Measurements from ENCODE around the gene RPL4. TPM values are rescaled to one million over a fixed set of nuclear protein-coding genes. Genes with fewer than 3 reads are reported as not detected.

The RPL4 gene
- total and polyA plus RNA-seq, 2 donors (not counting 1 experiment from before 2014, with no cell fraction given): 2,546 to 2,691 TPM

- H3K27ac Mint-ChIP-seq: no peak overlapping the region
- CTCF ChIA-PET: no interaction called here
- Histone ChIP-seq H3K4me3 (ENCODE audit: control extremely low read depth in 1 of 5, extremely low read depth in 1 of 5, insufficient read depth in 1 of 5, low read depth in 2 of 5, low read length in 4 of 5) (no peak overlapping the region), H3K4me2 (replicated peaks; ENCODE audit: low read depth, low read length, poor library complexity, severe bottlenecking) (no peak overlapping the region), H3K36me3 (replicated peaks in 1 of 2; ENCODE audit: control extremely low read depth in 1 of 2, control insufficient read depth in 1 of 2, extremely low read depth in 1 of 2, insufficient read depth in 2 of 2, low read length in 1 of 2) (peaks cover 0 to 7% of the 10 kb centered on the region in 2 experiments), H3K9me3 (ENCODE audit: control extremely low read depth in 1 of 3, control insufficient read depth in 2 of 3, insufficient read depth in 1 of 3, low read length in 2 of 3) (no peaks in the 10 kb centered on the region), H3K4me1 (ENCODE audit: control insufficient read depth in 2 of 2, insufficient read depth in 2 of 2, low read length in 2 of 2) (peaks cover 11 to 17% of the 10 kb centered on the region in 2 donors), H3K27ac (ENCODE audit: low read length in 2 of 2) (no peak overlapping the region), H3K27me3 (replicated peaks in 1 of 4; ENCODE audit: control extremely low read depth in 1 of 4, control insufficient read depth in 3 of 4, insufficient read depth in 4 of 4, low read length in 3 of 4) (no peaks in the 10 kb centered on the region), H2AFZ (ENCODE audit: insufficient read depth, low read depth, low read length, poor library complexity, severe bottlenecking) (no peak overlapping the region), H3K9ac (ENCODE audit: low read length) (no peak overlapping the region), H4K20me1 (ENCODE audit: control insufficient read depth, insufficient read depth, low read length, poor library complexity, severe bottlenecking) (no peaks in the 10 kb centered on the region), H3K79me2 (ENCODE audit: control insufficient read depth, insufficient read depth, low read length) (no peaks in the 10 kb centered on the region)
- no peaks in the 10 kb centered on the region for H3K9me3 Mint-ChIP-seq (ENCODE audit: insufficient read depth)
- 100% methylated on average over 1 of the region's 2 CpGs for WGBS (ENCODE audit: insufficient coverage)
- DNase-seq (no peak), ATAC-seq (ENCODE audit: low read depth) (no peak)
- intact Hi-C loops (cut with micrococcal nuclease): no loop called here
- peaks cover 16% of the 10 kb centered on the region for H3K4me1 Mint-ChIP-seq
- no peaks in the 10 kb centered on the region for H3K27me3 Mint-ChIP-seq
- TF ChIP-seq, protein P1, sequence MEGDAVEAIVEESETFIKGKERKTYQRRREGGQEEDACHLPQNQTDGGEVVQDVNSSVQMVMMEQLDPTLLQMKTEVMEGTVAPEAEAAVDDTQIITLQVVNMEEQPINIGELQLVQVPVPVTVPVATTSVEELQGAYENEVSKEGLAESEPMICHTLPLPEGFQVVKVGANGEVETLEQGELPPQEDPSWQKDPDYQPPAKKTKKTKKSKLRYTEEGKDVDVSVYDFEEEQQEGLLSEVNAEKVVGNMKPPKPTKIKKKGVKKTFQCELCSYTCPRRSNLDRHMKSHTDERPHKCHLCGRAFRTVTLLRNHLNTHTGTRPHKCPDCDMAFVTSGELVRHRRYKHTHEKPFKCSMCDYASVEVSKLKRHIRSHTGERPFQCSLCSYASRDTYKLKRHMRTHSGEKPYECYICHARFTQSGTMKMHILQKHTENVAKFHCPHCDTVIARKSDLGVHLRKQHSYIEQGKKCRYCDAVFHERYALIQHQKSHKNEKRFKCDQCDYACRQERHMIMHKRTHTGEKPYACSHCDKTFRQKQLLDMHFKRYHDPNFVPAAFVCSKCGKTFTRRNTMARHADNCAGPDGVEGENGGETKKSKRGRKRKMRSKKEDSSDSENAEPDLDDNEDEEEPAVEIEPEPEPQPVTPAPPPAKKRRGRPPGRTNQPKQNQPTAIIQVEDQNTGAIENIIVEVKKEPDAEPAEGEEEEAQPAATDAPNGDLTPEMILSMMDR (IDR thresholded peaks at IDR 0.05): no peak
- TF ChIP-seq EZH2 (IDR thresholded peaks at IDR 0.05; ENCODE audit: borderline replicate concordance, insufficient read depth, low read depth, low read length, poor library complexity, severe bottlenecking): no peak
- POLR2A ChIA-PET: no interaction called here
- H3K4me3 Mint-ChIP-seq: no peak overlapping the region
These were observed 30.5 kb downstream of the RPL4 start for GRCh38 chr15:66474135-66474534.

DNA sequence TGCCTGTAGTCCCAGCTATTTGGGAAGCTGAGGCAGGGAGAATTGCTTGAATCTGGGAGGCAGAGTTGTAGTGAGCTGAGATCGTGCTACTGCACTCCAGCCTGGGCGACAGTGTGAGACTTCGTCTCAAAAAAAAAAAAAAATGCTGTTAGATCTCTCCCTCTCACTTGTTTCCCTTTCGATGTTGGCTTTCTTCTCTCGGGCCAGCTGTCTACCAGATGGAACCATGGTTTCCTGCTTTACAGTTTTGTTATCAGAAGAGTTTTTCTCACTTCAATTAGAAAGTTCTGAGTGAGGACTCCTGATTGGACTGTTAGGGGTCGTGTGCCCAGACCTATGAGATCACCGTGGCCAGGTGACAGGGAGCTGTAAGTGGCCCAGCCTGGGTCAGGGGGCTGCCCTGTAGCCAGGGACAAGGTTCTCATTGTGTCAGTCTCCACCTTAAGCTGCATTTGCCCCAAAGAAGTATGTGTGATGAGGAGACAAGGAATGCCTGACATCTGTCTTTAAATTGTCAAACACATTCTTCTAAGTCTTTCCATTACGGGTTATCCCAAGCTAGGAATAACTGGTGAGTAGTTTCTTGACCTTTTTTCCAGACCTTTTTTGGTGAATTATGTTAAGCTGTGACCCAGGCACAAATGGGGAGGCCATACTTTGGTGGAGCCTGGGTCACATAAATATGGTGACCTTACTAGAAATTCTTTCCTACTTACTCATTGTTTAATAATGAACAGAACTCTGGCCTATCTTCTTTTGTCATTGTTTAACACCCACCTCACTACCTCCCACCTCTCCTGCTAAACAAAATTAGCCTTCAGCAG is 32.3 kb downstream of the RPL4 start:
- no peaks in the 10 kb centered on the region for H3K27me3 Mint-ChIP-seq

More for the DNA sequence above, 32.3 kb downstream of the RPL4 start:
- Histone ChIP-seq H3K27ac (ENCODE audit: low read length in 2 of 2) (peak overlapping the region; percentile 46 to 56), H4K20me1 (ENCODE audit: control insufficient read depth, insufficient read depth, low read length, poor library complexity, severe bottlenecking) (no peaks in the 10 kb centered on the region), H3K4me1 (ENCODE audit: control insufficient read depth in 2 of 2, insufficient read depth in 2 of 2, low read length in 2 of 2) (peaks cover 11 to 17% of the 10 kb centered on the region in 2 donors), H3K4me3 (ENCODE audit: control extremely low read depth in 1 of 5, extremely low read depth in 1 of 5, insufficient read depth in 1 of 5, low read depth in 2 of 5, low read length in 4 of 5) (peak overlapping the region in 1 of 5 experiments; percentile 15), H3K79me2 (ENCODE audit: control insufficient read depth, insufficient read depth, low read length) (no peaks in the 10 kb centered on the region), H3K4me2 (replicated peaks; ENCODE audit: low read depth, low read length, poor library complexity, severe bottlenecking) (peak overlapping the region; percentile 37), H3K36me3 (replicated peaks in 1 of 2; ENCODE audit: control extremely low read depth in 1 of 2, control insufficient read depth in 1 of 2, extremely low read depth in 1 of 2, insufficient read depth in 2 of 2, low read length in 1 of 2) (peaks cover 0 to 7% of the 10 kb centered on the region in 2 experiments), H3K9ac (ENCODE audit: low read length) (peak overlapping the region; percentile 3), H3K27me3 (replicated peaks in 1 of 4; ENCODE audit: control extremely low read depth in 1 of 4, control insufficient read depth in 3 of 4, insufficient read depth in 4 of 4, low read length in 3 of 4) (no peaks in the 10 kb centered on the region), H3K9me3 (ENCODE audit: control extremely low read depth in 1 of 3, control insufficient read depth in 2 of 3, insufficient read depth in 1 of 3, low read length in 2 of 3) (no peaks in the 10 kb centered on the region), H2AFZ (ENCODE audit: insufficient read depth, low read depth, low read length, poor library complexity, severe bottlenecking) (peak overlapping the region; percentile 35)
- TF ChIP-seq, protein P1 (IDR thresholded peaks at IDR 0.05): no peak
- no peak for TF ChIP-seq EZH2 (IDR thresholded peaks at IDR 0.05; ENCODE audit: borderline replicate concordance, insufficient read depth, low read depth, low read length, poor library complexity, severe bottlenecking)
- DNase-seq: peak; percentile 59
- H3K4me3 Mint-ChIP-seq: peak overlapping the region; percentile 20
- peak overlapping the region; percentile 46 for H3K27ac Mint-ChIP-seq
- peaks cover 16% of the 10 kb centered on the region for H3K4me1 Mint-ChIP-seq
- ChIA-PET POLR2A (interaction anchor here (0.6 kb wide), 2 partner anchors 10 to 11 kb away, joined by 4 to 7 read pairs; no protein-coding TSS in a partner anchor), CTCF (interaction anchor here (0.6 to 0.8 kb wide), 3 partner anchors 25 to 101 kb away, joined by 3 read pairs; partner anchors contain the start of gene SNAPC5)
- no peaks in the 10 kb centered on the region for H3K9me3 Mint-ChIP-seq (ENCODE audit: insufficient read depth)
- intact Hi-C loops (cut with micrococcal nuclease): no loop called here
- WGBS (ENCODE audit: insufficient coverage): 24% methylated on average over 3 of the region's 8 CpGs
- ATAC-seq (ENCODE audit: low read depth): peak; percentile 63

Measured in B cell (primary cell).